ENCODE data around the gene EPPIN. TPM values are rescaled to one million over a fixed set of nuclear protein-coding genes. Genes with fewer than 3 reads are reported as not detected.
"Not testable (repeated sequence)": the region's sequence is repeated elsewhere in the genome, so short reads cannot be mapped to it uniquely, and the experiment has no call there.

The EPPIN gene
- polyA plus RNA-seq (2013, experiment 1 of 4), result not detected
- not detected for polyA plus RNA-seq (2013, experiment 2 of 4)
- not detected for polyA plus RNA-seq (2013, experiment 3 of 4)
- polyA plus RNA-seq (2013, experiment 4 of 4), result not detected

DNA sequence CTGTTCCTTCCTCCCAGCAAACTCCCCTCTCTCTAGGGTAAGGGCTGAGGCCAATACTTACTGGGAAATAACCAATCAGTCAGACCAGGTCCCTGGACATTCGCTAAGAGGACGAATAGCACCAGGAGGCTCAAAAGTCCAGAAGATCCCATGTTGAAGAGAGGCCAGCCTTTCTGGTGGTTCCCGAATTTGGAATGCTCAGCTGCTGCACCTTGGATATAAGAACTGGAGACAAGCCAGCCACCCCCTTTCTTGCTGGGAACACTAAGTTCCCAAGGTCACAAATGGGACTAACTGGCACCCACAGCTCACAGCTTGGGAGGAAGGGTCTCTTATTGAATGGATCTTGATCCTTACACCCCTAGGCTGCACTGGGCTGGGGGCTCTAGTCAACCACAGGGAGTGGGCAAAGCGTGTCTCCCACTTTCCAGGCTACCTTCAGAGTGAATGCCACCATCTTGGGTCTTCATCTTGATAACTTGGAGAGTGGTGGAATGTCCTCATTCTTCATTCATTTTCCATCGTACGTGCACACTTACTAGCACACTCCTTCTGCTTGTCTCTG is at the start of gene EPPIN:
Gene EPPIN, minus strand, starts transcription at position 196 of the 565 bp plus-strand sequence. Its CDS starts 44 bp downstream, at position 152.
- Histone ChIP-seq H3K4me1 (ENCODE audit: control insufficient read depth, insufficient read depth, low read length) (no peaks in the 10 kb centered on the region), H3K9me3 (ENCODE audit: control insufficient read depth, low read length) (no peaks in the 10 kb centered on the region), H3K4me3 (ENCODE audit: insufficient read depth, low read depth, low read length) (no peak within 1 kb of the TSS), H3K27me3 (ENCODE audit: control insufficient read depth, insufficient read depth, low read length, poor library complexity, severe bottlenecking) (no peaks in the 10 kb centered on the region), H3K36me3 (ENCODE audit: control insufficient read depth, insufficient read depth, low read length) (no peaks in the 10 kb centered on the region), H3K27ac (ENCODE audit: insufficient read depth, low read depth, low read length, poor library complexity, severe bottlenecking) (no peak within 1 kb of the TSS)
- 92 to 93% methylated on average over 6 of the region's 6 CpGs for WGBS, 2 experiments

GRCh38 chr20:45595235-45595634 is 48.0 kb upstream of the EPPIN start:
- no peaks in the 10 kb centered on the region for H3K9me3 ChIP-seq (ENCODE audit: control insufficient read depth, low read length)
- no peaks in the 10 kb centered on the region for H3K27me3 ChIP-seq (ENCODE audit: control insufficient read depth, insufficient read depth, low read length, poor library complexity, severe bottlenecking)
- H3K4me1 ChIP-seq (ENCODE audit: control insufficient read depth, insufficient read depth, low read length), result no peaks in the 10 kb centered on the region
- H3K4me3 ChIP-seq (ENCODE audit: insufficient read depth, low read depth, low read length), result no peak overlapping the region
- H3K36me3 ChIP-seq (ENCODE audit: control insufficient read depth, insufficient read depth, low read length), result no peaks in the 10 kb centered on the region
- no peak overlapping the region for H3K27ac ChIP-seq (ENCODE audit: insufficient read depth, low read depth, low read length, poor library complexity, severe bottlenecking)
- 40 to 43% methylated on average over 1 of the region's 1 CpG for WGBS, 2 experiments

DNA sequence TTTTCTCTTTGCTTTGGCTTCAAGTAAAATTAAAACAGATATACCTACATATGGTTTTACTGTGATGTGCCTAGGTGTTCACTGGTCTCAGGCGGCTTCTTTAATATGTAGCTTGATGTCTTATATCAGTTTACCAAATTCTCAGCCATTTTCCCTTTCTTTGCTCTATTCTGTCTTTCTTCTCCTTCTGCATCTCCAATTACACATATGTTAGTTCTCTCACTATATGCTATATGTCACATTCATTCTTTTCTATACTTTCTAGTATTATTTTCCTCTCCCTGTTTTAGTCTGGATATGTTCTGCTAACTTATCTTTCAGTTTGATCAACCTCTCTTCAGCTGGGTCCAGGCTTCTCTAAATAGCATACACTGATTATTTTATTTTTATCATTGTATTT is 46.3 kb upstream of the EPPIN start:
- Histone ChIP-seq H3K36me3 (ENCODE audit: control insufficient read depth, insufficient read depth, low read length) (no peaks in the 10 kb centered on the region), H3K27ac (ENCODE audit: insufficient read depth, low read depth, low read length, poor library complexity, severe bottlenecking) (no peak overlapping the region), H3K9me3 (ENCODE audit: control insufficient read depth, low read length) (no peaks in the 10 kb centered on the region), H3K4me1 (ENCODE audit: control insufficient read depth, insufficient read depth, low read length) (no peaks in the 10 kb centered on the region), H3K4me3 (ENCODE audit: insufficient read depth, low read depth, low read length) (no peak overlapping the region), H3K27me3 (ENCODE audit: control insufficient read depth, insufficient read depth, low read length, poor library complexity, severe bottlenecking) (no peaks in the 10 kb centered on the region)
- WGBS, 2 experiments, result 0% methylated on average over 1 of the region's 1 CpG

DNA sequence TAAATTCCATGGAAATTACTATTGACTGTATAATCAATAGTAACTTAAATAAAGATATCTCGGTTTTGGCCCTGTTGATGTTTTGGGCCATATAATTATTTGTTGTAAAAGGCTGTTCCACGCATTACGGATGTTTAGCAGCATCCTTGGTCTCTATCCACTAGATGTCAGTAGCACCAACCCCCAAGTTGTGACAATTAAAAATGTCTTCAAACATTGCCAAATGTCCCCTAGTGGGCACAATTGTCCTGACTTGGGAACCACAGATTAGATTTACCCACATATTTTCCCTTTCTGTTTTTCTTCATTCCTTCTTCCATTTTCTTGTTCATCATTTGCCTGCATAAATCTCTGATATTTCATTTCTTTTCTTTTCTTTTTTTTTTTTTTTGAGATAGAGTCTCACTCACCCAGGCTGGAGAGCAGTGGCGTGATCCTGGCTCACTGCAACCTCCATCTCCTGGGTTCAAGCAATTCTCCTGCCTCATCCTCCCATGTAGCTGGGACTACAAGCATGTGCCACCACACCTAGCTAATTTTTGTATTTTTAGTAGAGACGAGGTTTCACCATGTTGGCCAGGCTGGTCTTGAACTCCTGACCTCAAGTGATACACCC is 45.5 kb upstream of the EPPIN start:
- H3K9me3 ChIP-seq (ENCODE audit: control insufficient read depth, low read length), result no peaks in the 10 kb centered on the region
- no peaks in the 10 kb centered on the region for H3K27me3 ChIP-seq (ENCODE audit: control insufficient read depth, insufficient read depth, low read length, poor library complexity, severe bottlenecking)
- no peak overlapping the region for H3K27ac ChIP-seq (ENCODE audit: insufficient read depth, low read depth, low read length, poor library complexity, severe bottlenecking)
- H3K4me3 ChIP-seq (ENCODE audit: insufficient read depth, low read depth, low read length), result no peak overlapping the region
- no peaks in the 10 kb centered on the region for H3K4me1 ChIP-seq (ENCODE audit: control insufficient read depth, insufficient read depth, low read length)
- 64 to 72% methylated on average over 5 of the region's 5 CpGs for WGBS, 2 experiments
- H3K36me3 ChIP-seq (ENCODE audit: control insufficient read depth, insufficient read depth, low read length), result no peaks in the 10 kb centered on the region

DNA sequence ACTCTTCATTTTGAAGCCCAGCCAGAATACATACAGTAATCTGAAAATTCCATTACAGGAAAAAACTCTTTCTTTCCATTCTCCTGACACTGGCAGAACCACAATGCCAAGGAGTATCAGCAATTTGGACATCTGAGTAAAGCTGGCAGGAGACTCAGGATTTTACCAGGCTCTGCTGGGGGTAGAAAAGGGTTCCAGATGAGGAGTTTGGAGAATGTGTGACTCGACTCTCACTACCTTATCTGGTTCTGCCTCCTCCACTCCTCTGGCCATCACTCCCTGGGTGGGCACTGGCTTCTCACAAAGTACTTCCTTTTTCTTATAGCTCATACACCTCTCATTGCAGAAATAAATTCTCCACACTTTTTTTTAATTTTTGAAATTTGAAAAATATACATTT is 42.5 kb upstream of the EPPIN start:
- Histone ChIP-seq H3K4me3 (ENCODE audit: insufficient read depth, low read depth, low read length) (no peak overlapping the region), H3K9me3 (ENCODE audit: control insufficient read depth, low read length) (no peaks in the 10 kb centered on the region), H3K27me3 (ENCODE audit: control insufficient read depth, insufficient read depth, low read length, poor library complexity, severe bottlenecking) (no peaks in the 10 kb centered on the region), H3K27ac (ENCODE audit: insufficient read depth, low read depth, low read length, poor library complexity, severe bottlenecking) (no peak overlapping the region), H3K36me3 (ENCODE audit: control insufficient read depth, insufficient read depth, low read length) (no peaks in the 10 kb centered on the region), H3K4me1 (ENCODE audit: control insufficient read depth, insufficient read depth, low read length) (no peaks in the 10 kb centered on the region)
- WGBS, 2 experiments, result 55 to 77% methylated on average over 1 of the region's 1 CpG

GRCh38 chr20:45588800-45589199 is 41.6 kb upstream of the EPPIN start:
- Histone ChIP-seq H3K36me3 (ENCODE audit: control insufficient read depth, insufficient read depth, low read length) (no peaks in the 10 kb centered on the region), H3K4me1 (ENCODE audit: control insufficient read depth, insufficient read depth, low read length) (no peaks in the 10 kb centered on the region), H3K4me3 (ENCODE audit: insufficient read depth, low read depth, low read length) (no peak overlapping the region), H3K27ac (ENCODE audit: insufficient read depth, low read depth, low read length, poor library complexity, severe bottlenecking) (no peak overlapping the region), H3K9me3 (ENCODE audit: control insufficient read depth, low read length) (no peaks in the 10 kb centered on the region), H3K27me3 (ENCODE audit: control insufficient read depth, insufficient read depth, low read length, poor library complexity, severe bottlenecking) (no peaks in the 10 kb centered on the region)
- WGBS, 2 experiments, result 44 to 70% methylated on average over 1 of the region's 2 CpGs

DNA sequence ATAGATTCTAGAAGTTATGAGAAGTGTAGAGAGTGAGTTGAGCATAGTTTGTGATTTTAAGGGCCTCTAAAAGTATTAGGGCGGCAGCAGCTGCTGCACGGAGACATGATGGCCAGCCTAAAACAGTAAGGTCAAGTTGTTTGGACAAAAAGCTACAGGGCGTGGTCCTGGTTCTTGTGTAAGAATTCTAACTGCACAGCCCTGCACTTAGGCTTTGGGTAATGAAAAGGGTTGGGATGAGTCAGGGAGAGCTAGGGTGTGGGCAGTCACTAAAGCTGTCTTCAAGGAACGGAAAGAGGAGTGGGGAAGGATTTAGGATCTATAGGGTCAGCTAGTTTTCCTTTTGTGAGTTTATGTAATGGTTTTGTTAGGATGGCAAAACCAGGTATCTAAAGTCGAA is 38.8 kb upstream of the EPPIN start:
- not testable (repeated sequence) for H3K4me1 ChIP-seq (ENCODE audit: control insufficient read depth, insufficient read depth, low read length); H3K27ac ChIP-seq (ENCODE audit: insufficient read depth, low read depth, low read length, poor library complexity, severe bottlenecking); H3K4me3 ChIP-seq (ENCODE audit: insufficient read depth, low read depth, low read length); H3K9me3 ChIP-seq (ENCODE audit: control insufficient read depth, low read length); H3K27me3 ChIP-seq (ENCODE audit: control insufficient read depth, insufficient read depth, low read length, poor library complexity, severe bottlenecking); H3K36me3 ChIP-seq (ENCODE audit: control insufficient read depth, insufficient read depth, low read length)
- WGBS, 2 experiments, result 93 to 95% methylated on average over 5 of the region's 5 CpGs

- not testable (repeated sequence) for H3K36me3 ChIP-seq (ENCODE audit: control insufficient read depth, insufficient read depth, low read length); H3K9me3 ChIP-seq (ENCODE audit: control insufficient read depth, low read length); H3K27ac ChIP-seq (ENCODE audit: insufficient read depth, low read depth, low read length, poor library complexity, severe bottlenecking); H3K4me1 ChIP-seq (ENCODE audit: control insufficient read depth, insufficient read depth, low read length); H3K27me3 ChIP-seq (ENCODE audit: control insufficient read depth, insufficient read depth, low read length, poor library complexity, severe bottlenecking); H3K4me3 ChIP-seq (ENCODE audit: insufficient read depth, low read depth, low read length)
- WGBS, 2 experiments, result 89 to 91% methylated on average over 5 of the region's 5 CpGs
Measured at GRCh38 chr20:45584294-45584693, 37.1 kb upstream of the EPPIN start.

DNA sequence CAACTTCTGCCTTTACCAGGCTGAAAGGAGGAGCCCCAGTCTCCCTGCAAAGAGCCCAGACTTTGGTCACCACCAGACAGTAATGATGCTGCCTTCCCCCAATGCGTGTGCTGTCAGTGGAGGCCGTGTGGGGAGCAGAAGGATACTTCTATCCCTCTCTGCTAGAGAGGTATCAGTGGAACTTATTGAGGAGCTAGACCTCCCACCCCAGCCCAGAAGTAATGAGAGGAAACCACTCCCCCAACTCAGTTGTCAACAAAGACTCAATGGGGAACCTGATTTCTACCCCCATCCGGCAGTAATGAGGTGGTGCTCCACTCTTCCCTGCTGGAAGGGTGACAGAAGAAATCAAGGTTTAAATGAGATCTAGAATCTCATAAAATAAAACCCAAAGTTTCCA is 36.3 kb upstream of the EPPIN start:
- 47 to 51% methylated on average over 3 of the region's 3 CpGs for WGBS, 2 experiments
- Histone ChIP-seq H3K9me3 (ENCODE audit: control insufficient read depth, low read length) (no peaks in the 10 kb centered on the region), H3K4me3 (ENCODE audit: insufficient read depth, low read depth, low read length) (no peak overlapping the region), H3K27me3 (ENCODE audit: control insufficient read depth, insufficient read depth, low read length, poor library complexity, severe bottlenecking) (no peaks in the 10 kb centered on the region), H3K4me1 (ENCODE audit: control insufficient read depth, insufficient read depth, low read length) (no peaks in the 10 kb centered on the region), H3K27ac (ENCODE audit: insufficient read depth, low read depth, low read length, poor library complexity, severe bottlenecking) (no peak overlapping the region), H3K36me3 (ENCODE audit: control insufficient read depth, insufficient read depth, low read length) (no peaks in the 10 kb centered on the region)

DNA sequence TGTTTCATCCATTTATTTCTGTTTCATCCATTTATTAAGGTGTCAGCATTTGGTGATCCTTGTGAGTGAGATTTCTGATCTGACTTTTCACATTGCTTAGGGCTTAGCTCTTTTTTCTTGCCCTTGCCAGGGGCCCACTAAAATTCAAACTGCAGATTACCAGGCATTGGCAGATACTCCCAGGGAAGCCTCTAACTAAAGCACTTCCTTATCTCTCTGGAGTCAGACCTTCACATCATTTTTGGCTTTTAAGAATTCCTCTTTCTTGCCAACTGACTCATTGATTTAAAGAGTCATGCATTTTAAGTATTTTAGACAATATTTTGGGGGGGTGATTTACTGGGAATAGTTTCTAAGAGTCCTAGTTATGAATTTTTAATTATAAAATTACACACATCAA is 34.5 kb upstream of the EPPIN start:
- no peaks in the 10 kb centered on the region for H3K9me3 ChIP-seq (ENCODE audit: control insufficient read depth, low read length)
- no peaks in the 10 kb centered on the region for H3K4me1 ChIP-seq (ENCODE audit: control insufficient read depth, insufficient read depth, low read length)
- H3K4me3 ChIP-seq (ENCODE audit: insufficient read depth, low read depth, low read length), result no peak overlapping the region
- H3K36me3 ChIP-seq (ENCODE audit: control insufficient read depth, insufficient read depth, low read length), result no peaks in the 10 kb centered on the region
- H3K27me3 ChIP-seq (ENCODE audit: control insufficient read depth, insufficient read depth, low read length, poor library complexity, severe bottlenecking), result no peaks in the 10 kb centered on the region
- H3K27ac ChIP-seq (ENCODE audit: insufficient read depth, low read depth, low read length, poor library complexity, severe bottlenecking), result no peak overlapping the region

Data from ectodermal cell (in vitro differentiated cells).